GM21825 (cell line): ENCODE data around the gene NCBP2L.

ENCODE experiments used
- ATAC-seq: cut with Tn5 transposase; IDR thresholded peaks from one replicate; pipeline ENCODE4 v1.9.1; 2021; ENCODE audit warnings: mild to moderate bottlenecking, moderate library complexity; ENCODE audit not compliant: unreplicated experiment

Gene NCBP2L

GRCh38 chrX:107777536-107777832 lies at the start of gene NCBP2L:
NCBP2L (plus strand) TSS chrX:107777733; CDS start chrX:107794221, 16,488 bp downstream.
- ATAC-seq, result no peak

- ATAC-seq, result no peak
Measured at GRCh38 chrX:107728371-107729099, 49.0 kb upstream of the NCBP2L start.

GRCh38 chrX:107729558-107730297 lies 47.8 kb upstream of the NCBP2L start:
- peak; percentile 79 for ATAC-seq

GRCh38 chrX:107730298-107730655 lies 47.3 kb upstream of the NCBP2L start:
- no peak for ATAC-seq

GRCh38 chrX:107730991-107731766 lies 46.4 kb upstream of the NCBP2L start:
- no peak for ATAC-seq

- ATAC-seq, result no peak
Measured at GRCh38 chrX:107731831-107732502, 45.6 kb upstream of the NCBP2L start.

GRCh38 chrX:107733686-107734085 lies 43.8 kb upstream of the NCBP2L start:
- ATAC-seq, result no peak

- ATAC-seq, result no peak
Measured at GRCh38 chrX:107734646-107735045, 42.9 kb upstream of the NCBP2L start.

- ATAC-seq, result no peak
Measured at GRCh38 chrX:107736781-107737531, 40.6 kb upstream of the NCBP2L start.

GRCh38 chrX:107738272-107738671 lies 39.3 kb upstream of the NCBP2L start:
- no peak for ATAC-seq

- no peak for ATAC-seq
Measured at GRCh38 chrX:107738768-107739167, 38.8 kb upstream of the NCBP2L start.

- no peak for ATAC-seq
Measured at GRCh38 chrX:107739541-107739940, 38.0 kb upstream of the NCBP2L start.

- peak; percentile 16 for ATAC-seq
Measured at GRCh38 chrX:107741404-107741790, 36.1 kb upstream of the NCBP2L start.

- ATAC-seq, result no peak
Measured at GRCh38 chrX:107742700-107743191, 34.8 kb upstream of the NCBP2L start.

- ATAC-seq, result no peak
Measured at GRCh38 chrX:107743995-107744394, 33.5 kb upstream of the NCBP2L start.

- no peak for ATAC-seq
Measured at GRCh38 chrX:107744868-107745267, 32.7 kb upstream of the NCBP2L start.

GRCh38 chrX:107747596-107748161 lies 29.9 kb upstream of the NCBP2L start:
- no peak for ATAC-seq

GRCh38 chrX:107748506-107748905 lies 29.0 kb upstream of the NCBP2L start:
- ATAC-seq, result no peak

- ATAC-seq, result no peak
Measured at GRCh38 chrX:107750263-107750662, 27.3 kb upstream of the NCBP2L start.

- no peak for ATAC-seq
Measured at GRCh38 chrX:107750861-107751445, 26.6 kb upstream of the NCBP2L start.
